ENCODE measurements around the gene RBPJ.

Gene RBPJ

DNA sequence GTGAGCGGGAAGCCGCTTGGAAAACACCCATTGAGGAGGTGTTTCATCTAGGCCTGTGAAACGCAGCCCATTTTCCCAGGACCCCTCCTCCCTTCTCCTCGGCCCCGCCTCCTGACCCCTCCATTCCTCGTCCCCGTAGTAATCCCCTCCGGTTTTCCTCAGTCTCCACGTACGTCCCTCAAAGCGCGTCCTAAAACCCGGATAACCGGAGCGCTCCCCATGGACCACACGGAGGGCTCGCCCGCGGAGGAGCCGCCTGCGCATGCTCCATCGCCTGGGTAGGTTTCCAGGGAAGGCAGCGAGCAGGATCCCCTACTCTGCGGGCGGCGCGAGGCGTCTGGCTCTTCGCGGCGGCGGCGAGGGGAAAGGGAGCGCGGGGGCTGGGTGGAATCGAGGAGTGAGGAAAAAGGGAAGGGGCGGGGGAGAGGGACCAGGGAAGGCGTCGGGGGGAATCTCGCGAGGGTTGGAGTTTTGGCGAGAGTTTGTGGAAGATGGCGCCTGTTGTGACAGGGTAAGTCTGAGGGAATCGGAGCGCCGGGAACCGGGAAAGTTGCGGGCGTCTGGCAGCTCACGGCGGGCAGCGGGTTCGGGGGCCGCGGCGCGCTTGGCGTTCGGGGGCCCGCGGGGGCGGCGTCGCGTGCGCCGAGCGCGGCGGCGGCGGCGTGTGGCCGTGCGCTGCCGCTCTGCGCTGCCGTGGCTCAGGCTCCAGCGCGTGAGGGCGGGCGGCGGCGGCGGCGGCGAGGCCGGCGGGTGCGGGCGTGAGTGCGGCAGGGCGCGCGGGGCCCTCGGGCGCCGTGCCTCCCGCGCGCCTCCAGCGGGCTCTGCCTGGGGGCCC lies at the start of gene RBPJ:
Gene RBPJ (plus strand): TSS at position 477 of the 835 bp plus-strand sequence. CDS start 15 bp downstream, at position 492.
- DNase-seq = peak; percentile 82 to 84

DNA sequence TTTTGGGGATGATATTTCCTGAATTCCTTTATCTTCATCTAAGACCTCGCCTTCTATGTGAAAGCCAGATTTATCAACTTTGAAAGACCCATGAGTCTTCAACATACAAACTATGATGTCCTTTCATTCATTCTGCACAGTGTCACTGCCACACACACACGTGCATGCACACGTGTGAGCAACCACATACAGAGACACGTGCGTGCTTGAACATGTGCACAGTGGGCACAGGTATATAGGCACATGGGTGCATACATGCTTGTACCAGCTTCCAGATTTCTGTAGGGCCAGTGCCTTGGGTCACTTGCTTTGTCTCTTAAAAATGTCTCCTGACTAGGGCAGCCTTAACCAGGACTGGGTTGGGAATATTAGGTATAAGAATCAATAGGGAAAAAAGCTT lies 49.1 kb upstream of the RBPJ start:
- no peak for DNase-seq

DNA sequence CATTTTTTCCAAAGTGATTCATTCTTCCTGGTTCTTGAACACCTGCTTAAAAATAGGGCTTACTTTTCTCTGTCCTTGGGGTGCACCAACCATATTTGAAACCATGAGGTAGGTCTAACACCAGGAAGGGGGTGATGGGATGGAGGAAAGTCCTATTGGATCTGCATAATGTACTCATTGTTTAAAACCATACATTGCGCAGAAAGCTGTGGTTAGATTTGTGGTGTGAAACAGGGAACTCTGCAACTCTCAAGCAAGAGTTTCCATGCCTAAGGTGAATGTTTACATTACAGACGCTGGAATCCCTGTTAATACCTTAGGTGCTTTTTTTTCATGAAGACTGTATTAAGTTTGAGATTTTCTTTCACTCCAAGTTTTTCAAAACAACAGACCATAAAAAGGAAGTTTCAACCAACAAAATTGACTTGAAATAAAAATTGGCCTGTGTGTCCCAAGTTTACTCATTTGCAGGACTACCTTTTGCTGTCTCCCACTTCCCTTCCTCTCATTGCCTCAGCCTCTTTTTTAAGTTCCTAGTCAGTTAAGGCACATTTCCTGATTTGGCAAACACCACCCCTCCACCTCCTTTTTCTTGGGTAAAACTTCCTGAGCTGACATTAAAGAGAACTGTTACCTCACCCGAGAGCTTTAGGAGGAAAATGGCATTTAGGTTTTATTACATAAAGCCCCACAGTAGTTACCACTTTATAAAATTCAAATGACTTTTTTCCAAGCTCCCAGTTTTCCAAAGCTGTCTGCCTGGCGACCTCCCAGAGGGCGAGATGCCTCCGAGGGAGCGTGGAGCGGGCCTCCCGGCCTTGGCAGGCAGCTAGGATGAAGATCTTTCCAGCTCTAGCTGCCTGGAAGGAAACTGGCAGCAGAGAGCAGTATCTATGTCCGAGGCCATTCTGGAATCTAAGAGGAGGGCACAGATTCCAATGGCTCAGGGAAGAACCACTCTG lies 47.9 kb upstream of the RBPJ start:
- DNase-seq = no peak

DNA sequence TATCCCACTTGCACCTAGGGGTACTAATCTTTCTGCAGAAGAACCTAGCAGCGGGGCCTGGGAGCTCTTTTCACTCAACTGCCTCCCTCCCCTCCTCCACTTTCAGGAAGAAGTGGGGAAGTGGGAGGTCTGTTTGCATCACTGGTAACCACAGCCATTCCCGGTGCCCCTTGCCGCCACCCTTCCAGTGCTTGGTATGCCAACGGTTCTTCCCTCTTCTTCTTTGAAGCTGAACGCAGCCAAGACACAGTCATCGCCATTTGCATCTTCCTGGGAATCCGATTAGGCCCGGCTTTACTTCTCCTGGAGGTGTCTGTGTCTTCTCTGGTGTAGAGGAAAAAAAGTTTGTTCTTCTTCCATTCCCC lies 47.2 kb upstream of the RBPJ start:
- DNase-seq = no peak

DNA sequence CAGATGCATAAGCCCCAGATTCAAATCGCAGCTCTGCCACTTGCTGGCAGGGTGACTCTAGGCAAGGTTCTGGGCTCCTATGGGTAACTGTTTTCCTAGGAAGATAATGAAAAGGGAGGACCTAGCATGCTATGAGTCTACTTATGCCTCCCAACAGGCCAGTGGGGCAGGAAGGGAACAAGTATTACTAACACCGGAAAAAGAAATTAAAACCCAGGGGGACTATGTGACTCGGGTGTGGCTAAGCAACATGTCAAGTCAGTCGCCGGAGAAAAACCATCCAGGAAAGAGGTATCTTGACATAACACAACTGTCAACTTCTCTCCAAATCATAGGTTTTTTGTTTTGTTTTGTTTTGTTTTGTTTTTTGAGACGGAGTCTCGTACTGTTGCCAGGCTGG lies 45.5 kb upstream of the RBPJ start:
- DNase-seq = no peak

DNA sequence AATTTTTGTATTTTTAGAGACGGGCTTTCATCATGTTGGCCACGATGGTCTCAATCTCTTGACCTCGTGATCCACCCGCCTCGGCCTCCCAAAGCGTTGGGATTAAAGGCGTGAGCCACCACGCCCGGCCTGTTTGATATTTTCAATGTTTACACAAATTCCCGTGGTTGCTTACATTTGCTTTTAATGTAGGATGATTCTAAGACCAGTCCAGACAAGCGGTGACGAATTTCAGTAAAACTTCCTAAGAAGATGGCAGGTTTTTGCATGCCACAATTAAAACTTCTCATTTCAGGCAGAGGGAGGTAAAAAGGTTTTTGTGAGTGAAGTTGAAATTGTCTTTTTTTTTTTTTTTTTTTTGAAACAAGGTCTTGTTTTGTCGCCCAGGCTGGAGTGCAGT lies 41.4 kb upstream of the RBPJ start:
- no peak for DNase-seq

DNA sequence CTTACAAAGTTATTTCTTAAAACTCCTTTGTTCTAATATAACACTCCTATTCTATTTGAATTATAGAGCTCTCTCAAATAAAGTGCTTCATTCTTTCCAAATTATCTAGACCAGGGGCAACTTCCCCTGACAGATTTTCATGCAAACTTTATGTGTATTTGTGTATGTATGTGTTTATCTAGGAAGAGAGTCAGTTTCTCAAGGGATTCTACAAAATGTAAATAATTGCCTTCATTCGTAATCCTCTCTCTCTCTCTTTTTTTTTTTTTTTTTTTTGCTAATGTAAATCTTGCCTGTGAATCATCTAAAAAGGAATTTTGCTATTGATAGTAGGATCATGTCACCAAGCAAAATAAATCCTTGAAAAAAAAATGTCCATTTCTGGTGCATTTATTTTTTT lies 38.9 kb upstream of the RBPJ start:
- DNase-seq = no peak

DNA sequence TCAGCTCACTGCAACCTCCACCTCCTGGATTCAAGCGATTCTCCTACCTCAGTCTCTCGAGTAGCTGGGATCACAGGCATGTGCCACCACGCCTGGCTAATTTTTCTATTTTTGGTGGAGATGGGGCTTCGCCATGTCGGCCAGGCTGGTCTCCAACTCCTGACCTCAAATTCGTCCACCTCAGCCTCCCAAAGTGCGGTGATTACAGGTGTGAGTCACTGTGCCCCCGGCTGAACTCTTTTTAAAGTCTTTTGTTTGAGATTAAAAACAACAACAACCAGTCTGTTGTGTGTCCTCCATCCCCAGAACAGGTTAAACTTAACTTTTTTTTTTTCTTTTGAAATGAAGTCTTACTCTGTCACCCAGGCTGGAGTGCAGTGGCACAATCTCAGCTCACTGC lies 36.3 kb upstream of the RBPJ start:
- DNase-seq = no peak

DNA sequence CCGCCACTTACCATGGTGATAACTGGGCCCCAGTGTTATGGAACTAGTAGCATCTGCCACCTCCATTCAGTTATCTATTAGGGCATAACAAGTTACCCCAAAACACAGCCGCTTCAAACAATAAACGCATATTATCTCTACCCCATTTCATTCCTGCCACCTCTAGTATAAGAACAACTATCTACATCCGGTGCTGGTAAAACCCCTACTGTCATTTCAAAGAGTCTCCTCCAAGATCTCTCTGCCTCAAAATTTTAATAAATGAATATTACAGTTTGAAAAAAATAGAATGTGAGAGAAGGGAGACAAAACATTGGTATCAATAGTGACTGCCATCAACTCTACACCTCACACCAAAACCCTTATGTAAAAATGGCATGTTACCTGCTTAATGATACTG lies 35.5 kb upstream of the RBPJ start:
- DNase-seq = no peak

DNA sequence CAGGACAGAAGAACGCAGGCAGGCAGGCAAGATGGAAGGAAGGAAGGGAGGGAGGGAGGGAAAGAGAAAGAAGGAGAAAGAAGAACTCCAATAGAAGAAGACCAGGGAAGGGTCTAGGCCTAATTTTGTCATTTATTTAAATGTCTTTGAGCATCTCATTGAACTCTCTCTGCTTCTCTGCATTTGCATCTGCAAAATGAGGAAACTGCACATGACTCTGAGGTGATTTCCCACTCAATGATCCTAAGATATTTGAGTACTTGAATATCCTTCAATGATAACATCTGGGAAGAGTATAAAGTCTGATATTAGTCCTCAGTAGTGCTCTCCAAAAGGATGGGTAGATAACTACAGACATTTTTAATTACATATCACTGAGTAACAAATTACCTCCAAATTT lies 33.1 kb upstream of the RBPJ start:
- DNase-seq = no peak

DNA sequence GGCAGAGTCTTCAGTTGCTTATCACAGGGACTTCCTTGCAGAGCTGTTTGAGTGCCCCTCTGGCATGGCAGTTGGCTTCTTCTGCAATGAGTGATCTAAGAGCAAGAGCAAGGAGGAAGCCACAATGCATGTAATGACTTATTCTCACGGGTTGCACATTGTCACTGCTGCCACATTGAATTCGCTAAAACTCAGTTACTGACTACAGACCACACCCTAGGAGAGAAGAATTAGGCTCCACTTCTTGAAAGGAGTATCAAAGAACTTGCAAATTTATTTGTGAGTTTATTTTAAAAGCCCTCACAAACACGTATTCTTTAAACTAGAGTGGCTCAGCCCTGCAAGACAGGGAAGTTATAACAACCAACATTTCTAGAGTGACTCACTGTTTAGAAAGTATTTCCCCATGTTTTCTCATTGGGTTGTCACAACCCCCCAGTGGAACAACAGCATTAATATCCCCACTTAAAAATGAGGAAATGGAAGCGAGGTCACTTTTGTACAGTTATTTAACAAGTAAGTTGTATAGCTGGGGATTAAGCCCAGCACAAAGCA lies 32.4 kb upstream of the RBPJ start:
- DNase-seq = peak in 1 of 2 donors; percentile 9

DNA sequence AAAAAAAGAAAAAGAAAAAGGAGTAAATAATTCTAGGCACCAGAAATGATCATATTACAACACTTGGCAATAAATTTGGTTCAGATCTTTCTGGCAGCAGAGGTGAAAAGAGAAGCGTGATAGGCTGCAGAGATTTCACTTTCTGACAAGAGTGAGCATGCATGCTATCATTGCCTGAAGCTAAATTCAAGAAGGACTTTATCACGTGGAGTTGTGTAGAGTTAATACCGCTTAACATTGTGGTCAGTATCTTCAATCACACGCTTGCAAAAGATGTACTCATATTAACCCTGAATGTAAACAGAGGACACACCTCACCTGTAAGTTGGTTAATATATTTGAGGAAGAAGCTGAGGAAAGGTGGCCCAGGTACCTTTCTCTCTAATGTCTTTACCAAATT lies 31.4 kb upstream of the RBPJ start:
- no peak for DNase-seq

DNA sequence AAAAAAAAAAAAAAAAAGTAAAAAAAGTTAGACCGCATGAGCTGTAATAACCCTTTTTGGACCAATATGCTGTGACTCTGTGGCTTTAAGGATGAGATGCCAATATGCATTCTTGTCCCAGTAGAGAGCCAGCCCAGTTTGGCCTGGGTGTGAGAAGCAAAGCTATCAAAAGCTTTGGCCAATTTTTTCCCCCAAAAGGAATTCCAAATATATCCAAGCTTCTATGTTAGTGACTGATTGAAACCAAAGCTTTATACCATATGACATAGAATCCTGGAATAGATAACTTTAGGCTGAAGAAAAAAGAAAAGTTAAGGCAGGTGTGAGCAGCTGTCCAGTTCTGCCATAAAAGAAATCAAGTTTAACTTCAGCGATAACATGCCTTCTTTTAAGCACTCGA lies 30.5 kb upstream of the RBPJ start:
- no peak for DNase-seq

DNA sequence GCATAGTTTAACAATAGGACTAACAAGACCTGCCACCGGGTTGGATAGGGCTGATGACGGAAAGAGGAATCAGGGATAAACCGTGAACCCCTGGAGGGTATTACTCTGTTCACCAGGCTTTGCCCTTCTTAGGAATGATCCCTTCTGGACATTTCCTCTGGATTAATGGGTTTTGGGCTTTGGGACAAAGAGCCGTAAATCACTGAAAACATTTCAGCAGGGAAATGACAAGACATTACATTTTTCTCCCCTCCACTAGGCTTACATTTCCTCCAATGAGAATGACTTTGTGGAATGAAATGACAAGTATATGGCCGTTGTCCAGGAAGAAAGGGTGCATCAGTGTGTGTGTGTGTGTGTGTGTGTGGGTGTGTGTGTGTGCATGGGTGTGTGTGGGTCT lies 25.9 kb upstream of the RBPJ start:
- DNase-seq = no peak

DNA sequence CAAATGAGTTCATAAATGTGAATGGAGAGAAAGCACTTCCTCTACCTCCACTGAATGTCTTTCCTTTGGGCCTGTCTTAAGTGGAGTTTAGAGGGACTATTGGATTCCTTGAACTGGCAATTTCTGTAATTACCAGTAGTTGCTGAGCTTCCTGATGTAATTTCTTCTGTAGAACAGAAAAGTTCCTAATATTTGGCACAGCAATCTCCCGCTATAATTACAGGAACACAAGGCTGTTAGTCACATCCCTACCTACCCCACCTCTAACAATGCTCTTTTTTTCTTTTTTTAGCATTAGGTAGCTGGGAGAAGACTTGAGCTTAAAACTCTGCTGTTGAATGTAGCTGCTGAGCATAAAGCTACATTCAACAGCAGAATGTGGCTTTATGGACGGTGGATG lies 24.8 kb upstream of the RBPJ start:
- DNase-seq = no peak

DNA sequence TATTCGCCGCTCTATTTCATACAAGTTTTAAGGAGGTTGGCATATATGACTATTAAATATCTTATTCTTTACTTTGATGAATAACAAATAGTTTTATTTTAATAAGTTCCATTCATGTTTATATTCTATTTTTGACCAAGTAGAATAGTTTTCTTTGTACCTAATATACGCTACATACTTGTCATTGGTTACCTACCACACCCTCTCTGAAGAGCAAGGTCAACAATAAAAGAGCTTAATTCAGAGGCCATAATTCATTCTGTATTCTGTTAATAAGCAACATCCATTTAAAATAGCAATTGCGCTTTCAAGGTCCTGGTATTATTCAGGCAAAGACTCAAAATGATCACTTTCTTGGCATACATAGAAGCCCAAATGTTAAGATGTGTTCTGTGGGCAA lies 24.3 kb upstream of the RBPJ start:
- no peak for DNase-seq

DNA sequence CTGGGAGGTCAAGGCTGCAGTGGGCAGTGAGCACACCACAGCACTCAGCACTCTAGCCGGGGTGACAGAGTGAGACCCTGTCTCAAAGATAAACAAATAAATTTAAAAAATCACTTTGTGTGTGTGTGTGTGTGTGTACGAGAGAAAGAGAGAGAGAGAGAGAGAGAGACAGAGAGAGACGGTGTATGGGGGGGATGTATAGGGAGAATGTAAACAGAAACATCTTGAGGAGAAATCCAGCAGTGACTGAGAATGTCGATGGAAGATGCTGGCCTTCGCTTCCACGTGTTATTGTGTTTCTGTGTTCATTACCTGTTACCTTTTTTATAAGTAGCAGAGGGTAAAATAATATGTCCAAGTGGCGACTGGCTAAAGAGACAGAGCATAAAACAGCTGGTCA lies 23.6 kb upstream of the RBPJ start:
- DNase-seq = no peak

DNA sequence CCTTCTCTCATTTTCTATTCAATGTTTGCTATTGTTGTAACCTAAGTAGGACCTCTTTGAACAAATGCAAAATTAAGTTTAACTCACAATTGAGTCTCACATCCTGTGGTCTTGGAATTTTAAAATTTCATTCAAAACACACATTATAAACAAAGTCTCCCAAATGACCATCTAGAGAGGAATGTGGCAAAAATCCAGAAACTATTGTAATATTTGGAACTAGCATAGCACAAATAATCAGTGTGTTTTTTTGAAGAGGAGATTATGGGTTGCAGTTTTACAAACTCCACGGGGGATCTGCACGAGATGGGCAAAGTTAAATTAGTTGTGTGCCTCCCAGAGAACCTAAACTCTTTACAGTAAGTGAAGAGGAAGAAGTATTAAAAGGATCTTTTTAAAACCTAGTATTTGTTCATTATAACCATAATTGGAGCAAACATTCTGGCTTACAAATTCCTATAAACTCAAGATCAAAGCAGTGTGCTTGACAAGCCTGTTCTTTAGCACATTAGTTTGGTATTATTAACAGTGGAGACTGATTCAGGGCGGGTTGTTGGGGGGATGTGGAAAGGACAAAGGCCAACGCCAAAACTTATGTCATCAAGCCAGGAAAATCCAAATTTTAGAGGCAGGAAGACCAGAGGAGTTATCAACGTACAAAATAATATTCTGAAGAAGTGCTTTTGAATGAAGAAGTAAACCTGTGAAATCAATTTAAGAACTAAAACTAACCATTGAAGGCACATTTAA lies 22.4 kb upstream of the RBPJ start:
- no peak for DNase-seq

DNA sequence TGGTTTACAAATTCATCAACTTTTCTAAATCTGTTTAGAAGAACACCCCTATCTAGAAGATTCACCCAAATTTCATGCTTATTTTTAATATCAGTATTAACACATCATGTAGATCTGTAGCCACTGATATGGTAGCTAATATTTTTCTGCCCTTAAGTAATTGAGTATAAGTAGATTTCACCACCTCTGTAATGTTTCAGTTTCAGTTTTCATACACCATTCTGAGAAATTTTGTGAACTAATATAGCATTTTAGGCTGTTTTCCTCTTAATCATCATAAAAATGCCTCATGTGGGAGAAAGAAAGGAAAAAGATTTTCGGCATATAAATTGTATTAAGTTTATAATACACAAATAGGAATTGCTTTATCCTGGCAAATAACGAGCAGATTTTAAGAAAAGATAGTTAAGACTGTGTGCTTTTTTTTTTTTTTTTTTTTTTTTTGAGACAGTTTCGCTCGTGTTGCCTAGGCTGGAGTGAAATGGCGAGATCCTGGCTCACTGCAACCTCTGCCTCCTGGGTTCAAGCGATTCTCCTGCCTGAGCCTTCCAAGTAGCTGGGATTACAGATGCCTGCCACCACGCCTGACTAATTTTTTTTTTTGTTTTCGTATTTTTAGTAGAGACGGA lies 21.4 kb upstream of the RBPJ start:
- no peak for DNase-seq

DNA sequence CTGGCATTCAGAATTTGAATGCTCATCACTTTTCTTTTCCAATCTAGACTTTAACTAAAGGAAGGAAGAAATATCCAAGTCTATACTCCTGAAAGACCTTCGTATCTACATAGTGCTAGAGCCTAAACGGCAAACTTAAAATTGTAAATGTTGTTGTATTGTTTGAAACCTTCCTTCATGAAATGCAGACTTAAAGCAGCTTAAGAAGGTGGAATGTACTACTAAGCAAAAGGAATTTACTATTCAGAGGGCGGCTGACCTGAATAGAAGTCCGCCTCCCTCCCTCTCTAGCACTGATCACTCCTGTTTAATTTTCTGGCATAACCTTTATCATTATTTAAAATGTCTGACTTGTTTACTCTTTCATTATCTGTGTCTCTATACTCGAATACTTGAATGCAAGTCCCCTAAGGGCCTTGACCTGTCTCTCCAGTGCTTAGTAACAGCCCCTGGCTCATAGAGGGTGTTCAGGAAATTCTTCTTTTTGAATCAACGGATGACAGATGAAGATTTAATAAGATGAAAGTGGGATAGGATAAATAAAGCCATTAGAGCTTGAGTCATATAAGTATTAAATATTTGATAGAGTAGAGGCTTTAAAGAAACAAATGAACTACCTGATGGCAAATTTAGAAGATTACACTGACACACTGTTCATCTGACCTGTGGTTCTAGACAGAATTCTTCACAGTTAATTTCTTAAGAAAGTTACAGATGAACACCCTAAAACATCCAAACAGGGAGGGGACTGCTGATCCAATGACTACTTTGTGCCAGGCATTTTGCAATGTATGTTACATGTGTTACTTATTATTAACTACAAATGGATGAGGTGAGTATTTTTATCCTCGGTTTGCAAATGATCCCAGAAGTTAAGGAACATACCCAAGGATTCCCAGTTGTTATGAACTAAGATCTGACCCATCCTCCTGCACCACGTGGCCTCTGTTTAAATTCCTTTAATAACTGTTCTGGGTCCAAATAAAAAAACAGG lies 20.2 kb upstream of the RBPJ start:
- DNase-seq = no peak
